K562 treated with DMSO at 1 percent for 24 hours (cell line): Measurements from ENCODE around the gene RPL36AL. TPM values are rescaled to one million over a fixed set of nuclear protein-coding genes. Genes with fewer than 3 reads are reported as not detected.

Source experiments
- total RNA-seq: library from RNA; unstranded; fragments of 300-600 nt; gene quantifications from 2 replicates; pipeline ENCODE4 v1.2.3, GENCODE V29; 2022; ENCODE audit warnings: low read depth; ENCODE audit not compliant: insufficient read depth

RPL36AL gene
- total RNA-seq: 146 and 163 TPM in 2 replicates

DNA sequence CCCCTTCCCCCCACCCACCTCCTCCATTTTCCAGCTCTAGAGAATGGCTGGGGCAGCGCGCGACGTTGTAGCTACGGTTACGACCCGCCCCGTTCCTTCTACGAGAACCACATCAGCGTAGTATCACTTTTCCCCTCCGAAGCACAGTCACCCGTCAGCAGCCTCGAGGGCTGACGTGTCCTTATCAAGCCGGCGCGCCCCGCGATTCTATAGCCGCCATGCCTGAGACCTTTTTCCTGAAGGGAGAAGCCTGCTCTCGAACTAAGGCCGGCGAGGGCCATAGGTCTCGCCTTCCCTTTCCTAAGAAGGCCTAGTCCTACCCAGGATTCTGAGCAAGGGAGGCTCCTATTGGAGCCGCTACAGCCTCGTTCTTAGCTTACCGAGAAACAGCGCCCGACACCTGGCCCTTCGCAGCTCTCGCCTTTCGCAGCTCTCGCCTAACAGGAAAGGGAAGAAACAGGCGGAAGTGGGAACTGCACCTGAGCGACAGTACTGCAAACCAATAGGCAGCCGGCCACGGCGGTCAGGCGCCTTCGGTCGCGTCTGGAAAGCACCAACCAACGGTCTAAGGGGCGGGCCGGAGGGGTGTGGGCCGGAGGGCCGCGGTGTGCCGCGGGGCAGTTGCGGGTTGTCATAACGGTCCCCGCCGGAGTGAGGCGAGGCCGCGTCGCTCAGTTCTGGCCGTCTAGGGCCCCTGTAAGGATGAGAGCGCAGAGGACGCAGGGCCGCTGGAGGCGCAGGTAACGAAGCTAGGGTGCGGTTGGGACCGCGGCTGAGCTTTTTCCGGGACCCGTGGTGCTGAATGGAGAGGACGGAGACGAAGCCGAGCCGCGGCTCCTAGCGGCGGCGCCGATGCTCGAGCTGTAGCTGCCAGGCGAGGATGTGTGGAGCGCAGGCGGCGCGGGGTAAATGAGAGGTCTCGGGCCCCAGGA lies at the start of gene RPL36AL, which contains the start of gene MGAT2:
TSS of gene RPL36AL (minus strand) at position 445 of the 932 bp plus-strand sequence. CDS start 1,522 bp downstream, outside the sequence.
TSS of gene MGAT2 (plus strand) at position 618 of the 932 bp plus-strand sequence. CDS start 470 bp downstream, outside the sequence.

DNA sequence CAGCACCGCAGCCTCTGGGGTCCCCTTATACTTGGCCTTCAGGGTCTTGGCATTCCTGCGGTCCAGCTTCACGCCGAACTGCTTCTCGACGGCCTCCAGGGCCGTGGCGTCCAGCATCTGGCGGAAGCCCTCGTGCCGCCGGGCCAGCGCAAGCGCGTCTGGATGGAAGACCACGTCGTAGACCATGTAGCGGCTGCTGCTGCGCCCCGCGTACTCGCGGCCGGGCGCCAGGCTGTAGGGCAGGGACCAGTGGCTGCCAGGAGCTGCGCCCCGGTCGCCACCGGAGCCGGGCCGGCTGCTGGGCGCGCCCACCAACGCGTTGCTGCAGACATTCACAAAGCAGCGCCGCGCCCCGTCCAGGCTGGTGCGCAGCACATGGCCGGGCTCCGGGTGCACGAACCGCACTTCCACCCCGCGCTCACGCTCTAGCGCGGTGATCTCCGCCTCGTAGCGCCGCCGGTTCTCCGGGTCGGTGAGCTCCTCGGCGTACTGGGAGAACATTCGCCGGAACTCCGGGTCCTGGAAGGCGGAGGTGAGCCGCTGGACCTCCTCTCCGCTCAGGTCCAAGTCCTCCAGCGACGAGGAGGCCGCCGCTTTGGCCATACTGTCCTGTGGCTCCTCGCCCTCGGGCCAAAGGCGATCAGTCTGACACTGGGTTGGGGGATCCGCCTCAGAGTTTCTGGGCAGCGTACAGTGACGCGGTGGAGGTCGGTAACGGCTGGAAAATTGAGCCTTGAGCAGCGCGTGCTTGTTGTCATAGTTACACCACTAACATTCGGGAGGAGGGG lies 14.3 kb upstream of the RPL36AL start, which contains the start of gene DNAAF2:
TSS of gene DNAAF2 (minus strand) at position 698 of the 788 bp plus-strand sequence. CDS start at position 603, 95 bp downstream.

DNA sequence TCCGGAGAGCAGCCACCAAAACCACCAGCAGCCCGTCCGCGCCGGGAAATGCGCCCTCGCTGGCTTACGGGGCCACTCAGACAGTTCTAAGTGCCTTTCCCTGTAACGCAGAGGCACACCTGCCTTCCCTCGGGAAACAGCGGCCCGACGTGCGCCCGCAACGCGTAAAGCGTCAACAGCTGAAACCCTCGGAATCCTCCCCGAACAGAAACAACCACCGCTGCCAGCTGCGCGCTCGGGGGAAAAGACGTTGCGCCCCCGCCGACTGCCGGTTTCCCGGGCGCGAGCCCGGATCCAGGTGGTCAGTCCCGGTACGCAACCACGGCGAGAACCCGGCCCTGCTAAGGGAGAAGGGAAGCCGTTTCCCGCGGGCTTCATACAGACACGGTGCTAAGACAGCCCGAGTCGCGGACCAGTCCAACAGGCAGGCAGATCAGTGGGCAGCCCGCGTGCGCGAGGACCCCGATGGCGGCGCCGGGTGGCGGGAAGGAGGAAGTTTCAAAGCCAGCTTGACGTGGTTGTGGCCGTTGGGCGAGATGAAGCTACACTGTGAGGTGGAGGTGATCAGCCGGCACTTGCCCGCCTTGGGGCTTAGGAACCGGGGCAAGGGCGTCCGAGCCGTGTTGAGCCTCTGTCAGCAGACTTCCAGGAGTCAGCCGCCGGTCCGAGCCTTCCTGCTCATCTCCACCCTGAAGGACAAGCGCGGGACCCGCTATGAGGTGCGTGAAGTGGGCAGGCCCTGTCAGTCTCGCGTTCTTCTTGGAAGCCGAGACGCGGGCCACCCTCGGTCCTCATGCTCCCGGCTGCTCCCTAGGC lies 21.7 kb downstream of the RPL36AL start, which contains the start of gene LRR1:
TSS of gene LRR1 (plus strand) at position 456 of the 816 bp plus-strand sequence. CDS start at position 537, 81 bp downstream.

DNA sequence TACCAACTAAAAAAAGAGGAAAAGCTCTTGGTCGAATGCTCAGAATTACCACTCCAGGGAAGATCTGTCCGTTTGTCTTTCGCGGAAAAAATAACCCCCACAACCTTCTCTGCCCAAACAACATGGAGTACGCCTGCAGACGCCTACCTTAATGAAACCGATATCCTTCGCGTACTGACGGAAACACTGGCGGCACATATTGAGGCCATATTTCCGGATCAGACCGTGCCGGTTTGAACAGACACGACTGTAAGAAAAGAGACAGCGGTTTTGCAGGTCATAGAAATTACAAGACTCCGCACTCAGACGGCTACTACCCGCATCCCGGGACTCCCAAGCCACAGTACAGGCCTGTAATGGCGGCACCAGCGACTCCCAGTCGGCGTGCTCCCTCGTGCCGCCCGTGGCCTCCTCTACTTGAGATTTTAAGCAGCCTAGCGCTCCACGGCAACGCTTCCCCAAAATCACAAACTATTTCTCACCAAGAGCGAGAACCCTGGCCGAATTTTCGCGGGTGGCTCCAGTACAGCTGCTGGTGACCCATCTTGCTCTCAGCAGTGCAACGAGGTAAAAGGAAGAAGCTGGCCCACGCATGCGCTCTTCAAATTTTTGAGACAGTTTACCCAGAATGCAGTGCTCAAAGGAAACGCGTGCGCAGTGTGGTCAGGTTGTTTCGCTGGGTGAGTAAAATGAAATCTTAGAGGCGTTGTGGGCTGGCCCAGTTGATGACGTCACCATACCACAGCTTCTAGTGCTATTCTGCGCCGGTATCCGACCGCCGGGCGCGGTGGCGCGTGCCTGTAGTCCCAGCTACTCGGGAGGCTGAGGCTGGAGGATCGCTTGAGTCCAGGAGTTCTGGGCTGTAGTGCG lies 34.4 kb downstream of the RPL36AL start, which contains the start of gene RPS29:
TSS of gene RPS29 (minus strand) at position 578 of the 870 bp plus-strand sequence. CDS start at position 544, 34 bp downstream.

Other genes starting within 250 kb of the RPL36AL start
- gene RPS29, start 34.2 kb downstream of the RPL36AL start, total RNA-seq: 6,039 and 6,660 TPM in 2 replicates
- 15.0 and 18.2 TPM in 2 replicates for gene LRR1, start 21.7 kb downstream of the RPL36AL start, total RNA-seq
- gene MGAT2, start 173 bp upstream of the RPL36AL start, total RNA-seq: 32.8 and 39.7 TPM in 2 replicates
- gene DNAAF2, start 14.6 kb upstream of the RPL36AL start, total RNA-seq: 6.3 and 7.6 TPM in 2 replicates
- 7.3 and 12.6 TPM in 2 replicates for gene POLE2, start 67.6 kb upstream of the RPL36AL start, total RNA-seq
- 0.65 and 1.9 TPM in 2 replicates for gene KLHDC1, start 72.5 kb upstream of the RPL36AL start, total RNA-seq
- gene KLHDC2, start 147.5 kb upstream of the RPL36AL start, total RNA-seq: 37.3 and 39.6 TPM in 2 replicates
- gene NEMF, start 232.2 kb upstream of the RPL36AL start, total RNA-seq: 17.7 and 20.8 TPM in 2 replicates